Heart right ventricle (tissue), 16 donors: ENCODE results near the gene SPATA16. TPM values are rescaled to one million over a fixed set of nuclear protein-coding genes. Genes with fewer than 3 reads are reported as not detected.

Source experiments
- ATAC-seq, 8 donors: fragments of 200-7000 bp; cut with Tn5 transposase; one replicate each; pipeline ENCODE4 v1.9.1; 2020; ENCODE audit warnings: mild to moderate bottlenecking in 8 of 8, moderate library complexity in 8 of 8, moderate number of reproducible peaks in 1 of 8
- DNase-seq, 2 donors: peaks; one replicate each; pipeline ENCODE4 v3.0.0-alpha.2; 2020
- H3K27ac ChIP-seq, 10 donors: fragments of 200-600 bp; sonication (generic) in 2 of 10; one replicate each; pipeline versions ENCODE4 v1.5.0 to v1.8.0; 2020 to 2022; ENCODE audit warnings: mild to moderate bottlenecking in 3 of 10
- H3K27me3 ChIP-seq, 7 donors: fragments of 200-600 bp; one replicate each; pipeline ENCODE4 v1.8.0; 2021 to 2022; ENCODE audit warnings: mild to moderate bottlenecking in 2 of 7
- H3K36me3 ChIP-seq, 9 donors: fragments of 200-600 bp; sonication (generic) in 1 of 9; one replicate each; pipeline versions ENCODE4 v1.5.0 to v1.8.0; 2020 to 2022; ENCODE audit warnings: mild to moderate bottlenecking in 2 of 9
- H3K4me1 ChIP-seq, 9 donors: fragments of 200-600 bp; sonication (generic) in 1 of 9; one replicate each; pipeline versions ENCODE4 v1.5.0 to v1.8.0; 2020 to 2022; ENCODE audit warnings: mild to moderate bottlenecking in 4 of 9
- H3K4me3 ChIP-seq, 10 donors: fragments of 200-600 bp; sonication (generic) in 2 of 10; one replicate each; pipeline versions ENCODE4 v1.5.0 to v1.8.0; 2020 to 2022; ENCODE audit warnings: mild to moderate bottlenecking in 7 of 10, moderate library complexity in 2 of 10
- H3K9me3 ChIP-seq, 11 donors: fragments of 200-600 bp in 10 of 11; sonication (generic) in 2 of 11; one replicate each; pipeline versions ENCODE4 v1.5.0 to v1.8.0; 2013 to 2022; ENCODE audit warnings: mild to moderate bottlenecking in 2 of 11, control low read depth in 1 of 11, moderate library complexity in 1 of 11
- CTCF ChIP-seq, 9 donors: fragments of 200-600 bp; sonication (generic) in 2 of 9; IDR thresholded peaks; one replicate each; pipeline versions ENCODE4 v1.5.0 to v1.8.0; 2021 to 2022; ENCODE audit warnings: antibody characterized with exemption in 9 of 9, mild to moderate bottlenecking in 5 of 9, moderate library complexity in 1 of 9
- WGBS, 2 donors: extraction: QIAGEN DNeasy Blood & Tissue Kit; methylation state at CpG; one replicate each; pipeline ENCODE4 v1.1.7; 2013; ENCODE audit warnings: inconsistent platforms in 1 of 2; 5-methylcytosine and 5-hydroxymethylcytosine counted together
- intact Hi-C, 10 donors: fragments of 100-400 bp; cut with DNase I; formaldehyde crosslinking; loops; one replicate each; pipeline versions ENCODE4 v1.11.1 to v1.14.2; 2022
- polyA plus RNA-seq, 2 donors: library from polyadenylated mRNA; stranded (reverse); fragments of 200-250 nt; gene quantifications; one replicate each; pipeline ENCODE4 v1.2.3, GENCODE V29; 2013
- total RNA-seq, 10 donors: library from RNA; stranded (reverse); fragmentation: NEBNext Ultra II Directional in 3 of 10; extraction: Animal tissue kit (Norgen Biotek cat#: 25700) in 3 of 10; gene quantifications; one replicate each; pipeline versions ENCODE4 v1.2.1 to v1.2.4, GENCODE V29; 2021 to 2023
- donor health status: Arrhythmogenic right ventricular cardiomyopathy.
- donor health status: ischemic (EF 13 %, LVEDD 7.1; RV severe dilation, severe dysfunction).
- donor health status: healthy with polysubstance abuse.
- donor health status: DM: no; HTN: yes; CAD: no.
- donor health status: DM: no; HTN: no; CAD: no.
- donor health status: ischemic (EF 25% LVEDD 6.9; RV normal size, moderate dysfunction).
- donor health status: ischemic (EF 25% LVEDD 5.7; RV mildly dilated, moderate dysfunction).
- donor health status: healthy.
- donor health status: DM: yes; HTN: yes; CAD: no.
- donor health status: Ischemic cardiomyopathy.
- donor health status: ischemic (EF 35%, LVEDD 5.7; RV mildly dilated, moderate dysfunction).
- donor health status: nonischemic (EF 11% LVEDD 7.7; RV severe dilation, severe dysfunction).
- donor health status: DM: yes; HTN: yes; CAD: no.
- donor health status: PGD.
- donor health status: ischemic (EF 29% LVEDD 5.4; RV normal size, mild dysfunction).
- donor health status: nonischemic (EF 23%, LVEDD 6.1; RV moderate dilation, normal function).

SPATA16 gene
- total and polyA plus RNA-seq, 12 donors = not detected

DNA sequence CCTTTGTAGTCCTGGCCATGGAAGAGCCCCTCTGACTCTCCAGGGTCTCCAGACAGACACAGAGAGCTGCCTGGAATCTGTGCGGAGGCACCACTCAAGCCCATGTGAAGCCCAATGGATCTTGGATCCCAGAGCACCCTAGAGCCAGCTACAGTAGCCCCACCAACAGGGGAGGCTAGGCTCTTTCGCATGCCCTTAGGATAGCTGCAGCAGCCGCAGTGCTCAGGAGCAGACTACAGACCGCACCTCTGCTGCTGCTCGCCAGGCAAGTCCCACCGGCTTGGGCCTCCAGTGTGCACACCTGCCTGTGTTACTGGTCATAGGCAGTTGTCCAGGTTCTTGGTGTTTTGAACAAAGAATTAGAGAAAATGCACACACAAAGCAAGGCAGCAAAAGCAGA, 131.6 kb downstream of the SPATA16 start:
- ATAC-seq = no peak
- TF ChIP-seq CTCF (IDR thresholded peaks at IDR 0.05) = no peak
- Histone ChIP-seq H3K36me3 (no peaks in the 10 kb centered on the region), H3K4me3 (no peak overlapping the region), H3K27ac (no peak overlapping the region), H3K9me3 (no peaks in the 10 kb centered on the region), H3K4me1 (no peaks in the 10 kb centered on the region), H3K27me3 (no peaks in the 10 kb centered on the region)
- intact Hi-C loops = no loop called here
- 95 to 97% methylated on average over 6 of the region's 6 CpGs for WGBS, 2 donors
- no peak for DNase-seq

DNA sequence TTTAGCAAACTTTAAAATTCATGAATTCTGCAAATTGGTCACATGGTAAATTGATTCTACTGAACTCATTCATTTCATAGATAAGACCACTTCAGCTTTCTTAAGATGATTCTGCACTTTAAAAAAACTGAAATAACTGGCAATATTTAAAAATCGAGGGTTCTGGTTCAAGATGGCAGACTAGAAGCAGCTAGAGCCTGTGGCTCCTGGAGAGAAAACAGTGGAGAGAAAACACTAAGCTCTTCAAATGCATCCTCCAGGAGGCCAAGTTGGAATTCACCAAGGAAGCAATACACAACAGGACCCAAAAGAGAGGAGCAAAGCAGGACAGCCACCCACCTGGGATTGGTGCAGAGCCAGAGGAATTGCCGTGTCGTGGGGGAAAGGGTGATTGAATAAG, 132.1 kb downstream of the SPATA16 start:
- H3K27ac ChIP-seq = no peak overlapping the region
- intact Hi-C loops = no loop called here
- 87 to 92% methylated on average over 3 of the region's 3 CpGs for WGBS, 2 donors
- ATAC-seq = no peak
- no peaks in the 10 kb centered on the region for H3K4me1 ChIP-seq
- H3K36me3 ChIP-seq = no peaks in the 10 kb centered on the region
- DNase-seq = no peak
- no peak overlapping the region for H3K4me3 ChIP-seq
- no peaks in the 10 kb centered on the region for H3K9me3 ChIP-seq
- TF ChIP-seq CTCF (IDR thresholded peaks at IDR 0.05) = no peak
- no peaks in the 10 kb centered on the region for H3K27me3 ChIP-seq

DNA sequence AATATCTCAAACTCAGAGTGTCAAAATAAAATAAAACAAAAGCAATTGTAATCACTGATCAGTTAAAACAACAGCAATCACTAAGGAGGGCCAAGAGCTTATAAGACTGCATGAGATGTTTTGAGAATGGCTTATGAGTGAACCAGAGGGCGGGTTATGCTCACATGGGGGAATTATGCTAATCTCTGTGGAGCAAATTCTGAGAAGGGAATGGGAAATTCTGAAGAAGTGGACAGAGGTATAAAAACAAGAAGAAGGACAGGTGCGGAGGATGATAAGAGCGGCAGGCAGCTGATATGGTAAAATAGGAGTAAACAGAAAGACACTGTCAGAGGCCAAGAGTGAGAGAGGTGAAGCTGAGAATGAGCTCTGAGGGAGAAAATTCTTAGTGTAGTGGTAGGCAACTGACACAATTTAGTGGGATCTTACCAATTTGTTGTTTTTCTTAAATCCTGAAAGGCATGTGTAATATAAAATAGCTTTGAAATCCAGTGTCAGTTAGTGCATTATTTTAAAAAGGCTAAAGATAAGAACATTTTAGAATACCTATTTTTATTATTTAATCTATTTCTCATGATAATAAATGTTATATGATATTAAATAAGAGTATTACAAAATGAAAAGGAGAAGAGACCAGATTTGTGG, 133.8 kb downstream of the SPATA16 start:
- no peak for DNase-seq
- ATAC-seq = no peak
- intact Hi-C loops = no loop called here
- no peaks in the 10 kb centered on the region for H3K27me3 ChIP-seq
- no peaks in the 10 kb centered on the region for H3K9me3 ChIP-seq
- no peaks in the 10 kb centered on the region for H3K36me3 ChIP-seq
- H3K4me3 ChIP-seq = no peak overlapping the region
- WGBS, 2 donors = 73 to 76% methylated on average over 3 of the region's 3 CpGs
- H3K27ac ChIP-seq = no peak overlapping the region
- TF ChIP-seq CTCF (IDR thresholded peaks at IDR 0.05) = no peak
- H3K4me1 ChIP-seq = no peaks in the 10 kb centered on the region

DNA sequence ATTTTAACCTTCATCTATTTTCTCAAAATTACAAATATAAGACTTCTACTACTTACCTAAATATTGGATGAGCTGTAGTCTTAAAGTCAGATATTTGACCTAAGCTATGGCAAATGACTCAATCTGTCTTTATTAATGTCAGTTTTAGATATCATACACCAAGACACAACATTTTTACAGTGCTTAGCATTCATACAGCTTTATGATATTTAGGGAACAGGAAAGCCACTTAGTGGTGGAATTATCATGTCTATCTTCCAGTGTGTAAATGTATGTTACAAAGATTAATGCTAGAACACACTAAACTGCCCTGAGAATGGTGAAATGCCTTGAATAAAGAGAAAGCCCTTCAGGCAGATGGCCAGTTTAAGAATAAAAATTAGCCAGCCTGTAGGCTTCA, 135.0 kb downstream of the SPATA16 start:
- ATAC-seq (no peak), DNase-seq (no peak)
- peaks cover 0 to 7% (median 0%) of the 10 kb centered on the region in 11 donors for H3K9me3 ChIP-seq
- no peaks in the 10 kb centered on the region for H3K36me3 ChIP-seq
- H3K4me1 ChIP-seq = no peaks in the 10 kb centered on the region
- intact Hi-C loops = no loop called here
- no peak for TF ChIP-seq CTCF (IDR thresholded peaks at IDR 0.05)
- no peaks in the 10 kb centered on the region for H3K27me3 ChIP-seq
- no peak overlapping the region for H3K4me3 ChIP-seq
- H3K27ac ChIP-seq = no peak overlapping the region
